Gastrocnemius medialis (tissue), 4 donors: ENCODE results near the gene SEC14L5. TPM values are rescaled to one million over a fixed set of nuclear protein-coding genes. Genes with fewer than 3 reads are reported as not detected.
"Not testable (repeated sequence)": the region's sequence is repeated elsewhere in the genome, so short reads cannot be mapped to it uniquely, and the experiment has no call there.

Source experiments
- ATAC-seq, 2 donors: fragments of 150-250 bp; one replicate each; pipeline ENCODE4 v1.9.1; 2016
- DNase-seq, 2 donors: peaks; one replicate each; pipeline ENCODE4 v3.0.0-alpha.2; 2019
- H3K27ac ChIP-seq, 4 donors: fragments of 200-600 bp; sonication (generic); 1 replicate in 1 of 4; 2 replicates in 3 of 4; pipeline ENCODE4 v1.5.1; 2016 to 2018; ENCODE audit warnings: mild to moderate bottlenecking in 2 of 4, moderate library complexity in 1 of 4
- H3K27me3 ChIP-seq, 3 donors: fragments of 200-600 bp; sonication (generic) in 2 of 3; 1 replicate in 1 of 3; 2 replicates in 2 of 3; pipeline versions ENCODE4 v1.5.1 to v1.6.0; 2016 to 2019; ENCODE audit warnings: mild to moderate bottlenecking in 1 of 3, moderate library complexity in 1 of 3
- H3K36me3 ChIP-seq, 2 donors: fragments of 200-600 bp; sonication (generic) in 1 of 2; one replicate each; pipeline ENCODE4 v1.5.1; 2017 to 2018
- H3K4me1 ChIP-seq, 2 donors: fragments of 200-600 bp; sonication (generic) in 1 of 2; one replicate each; pipeline ENCODE4 v1.5.1; 2016 to 2017; ENCODE audit warnings: mild to moderate bottlenecking in 2 of 2
- H3K4me3 ChIP-seq, 4 donors: fragments of 200-600 bp; sonication (generic) in 3 of 4; 1 replicate in 1 of 4; 2 replicates in 3 of 4; pipeline ENCODE4 v1.5.1; 2016 to 2019; ENCODE audit warnings: mild to moderate bottlenecking in 2 of 4
- H3K9me3 ChIP-seq, 3 donors: fragments of 200-600 bp; sonication (generic) in 2 of 3; 1 replicate in 1 of 3; 2 replicates in 2 of 3; pipeline ENCODE4 v1.5.1; 2016 to 2019
- POLR2A ChIP-seq, 2 donors: fragments of 450-650 bp; IDR thresholded peaks; one replicate each; pipeline ENCODE4 v1.6.1; 2017; ENCODE audit warnings: antibody characterized with exemption in 2 of 2, mild to moderate bottlenecking in 2 of 2, moderate library complexity in 2 of 2
- in situ Hi-C, 4 donors: fragments of 200-750 bp; cut with MboI; loops; one replicate each; pipeline versions ENCODE4 v1.15.0 to v1.8.0; 2017; ENCODE audit warnings: low sequenced_read_pairs in 4 of 4
- intact Hi-C: fragments of 100-400 bp; cut with DNase I; formaldehyde crosslinking; loops from one replicate; pipeline ENCODE4 v1.15.1; 2023; ENCODE audit warnings: low total_unique reads
- total RNA-seq, 4 donors: library from RNA; depleted of rRNA; stranded (reverse); fragments of >200 nt; gene quantifications; one replicate each; pipeline versions ENCODE4 v1.1.0 to v1.2.3, GENCODE V29; 2016
- TF ChIP-seq, protein P1 (sequence below), 5 experiments: fragments of 450-650 bp in 3 of 5; fragments of 200-600 bp in 2 of 5; sonication (generic) in 2 of 5; IDR thresholded peaks in 4 of 5; conservative IDR thresholded peaks in 1 of 5; 1 replicate in 4 of 5; 2 replicates in 1 of 5; pipeline ENCODE4 v1.5.1; 2016 to 2019; ENCODE audit warnings: antibody characterized with exemption in 5 of 5, mild to moderate bottlenecking in 3 of 5, moderate library complexity in 3 of 5

The SEC14L5 gene
- total RNA-seq, 4 donors from 2014 or later, result 0.85 to 5.8 (median 1.5) TPM

DNA sequence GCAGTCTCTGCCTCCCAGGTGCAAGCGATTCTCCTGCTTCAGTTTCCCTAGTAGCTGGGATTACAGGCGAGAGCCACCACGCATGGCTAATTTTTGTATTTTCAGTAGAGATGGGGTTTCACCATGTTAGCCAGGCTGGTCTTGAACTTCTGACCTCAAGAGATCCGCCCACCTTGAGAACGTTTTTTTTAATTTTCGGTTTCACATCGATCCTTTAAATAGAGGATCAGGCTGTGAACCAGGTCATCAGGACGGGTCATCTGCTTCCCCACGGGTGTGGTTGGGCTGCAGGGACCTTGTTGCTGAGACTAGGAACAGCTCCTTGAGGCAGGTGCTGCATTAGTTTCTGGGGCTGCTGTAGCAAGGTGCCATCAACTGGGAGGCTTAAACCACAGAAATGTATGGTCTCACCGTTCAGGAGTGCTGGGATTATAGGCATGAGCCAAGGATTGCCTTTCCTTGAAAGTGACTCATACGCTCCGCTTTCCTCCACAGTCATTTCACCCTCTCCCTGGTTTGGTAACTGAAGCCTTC, 83.5 kb downstream of the SEC14L5 start:
- no peak overlapping the region for H3K4me3 ChIP-seq
- no peaks in the 10 kb centered on the region for H3K9me3 ChIP-seq
- in situ Hi-C loops (no loop called here), intact Hi-C loops (no loop called here)
- no peak overlapping the region for H3K27ac ChIP-seq
- TF ChIP-seq, protein P1, sequence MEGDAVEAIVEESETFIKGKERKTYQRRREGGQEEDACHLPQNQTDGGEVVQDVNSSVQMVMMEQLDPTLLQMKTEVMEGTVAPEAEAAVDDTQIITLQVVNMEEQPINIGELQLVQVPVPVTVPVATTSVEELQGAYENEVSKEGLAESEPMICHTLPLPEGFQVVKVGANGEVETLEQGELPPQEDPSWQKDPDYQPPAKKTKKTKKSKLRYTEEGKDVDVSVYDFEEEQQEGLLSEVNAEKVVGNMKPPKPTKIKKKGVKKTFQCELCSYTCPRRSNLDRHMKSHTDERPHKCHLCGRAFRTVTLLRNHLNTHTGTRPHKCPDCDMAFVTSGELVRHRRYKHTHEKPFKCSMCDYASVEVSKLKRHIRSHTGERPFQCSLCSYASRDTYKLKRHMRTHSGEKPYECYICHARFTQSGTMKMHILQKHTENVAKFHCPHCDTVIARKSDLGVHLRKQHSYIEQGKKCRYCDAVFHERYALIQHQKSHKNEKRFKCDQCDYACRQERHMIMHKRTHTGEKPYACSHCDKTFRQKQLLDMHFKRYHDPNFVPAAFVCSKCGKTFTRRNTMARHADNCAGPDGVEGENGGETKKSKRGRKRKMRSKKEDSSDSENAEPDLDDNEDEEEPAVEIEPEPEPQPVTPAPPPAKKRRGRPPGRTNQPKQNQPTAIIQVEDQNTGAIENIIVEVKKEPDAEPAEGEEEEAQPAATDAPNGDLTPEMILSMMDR (IDR thresholded peaks at IDR 0.05 in 4 of 5, conservative IDR thresholded peaks at IDR 0.05 in 1 of 5), result no peak
- no peak for TF ChIP-seq POLR2A (IDR thresholded peaks at IDR 0.05)
- no peaks in the 10 kb centered on the region for H3K36me3 ChIP-seq
- DNase-seq (no peak), ATAC-seq (no peak)
- no peaks in the 10 kb centered on the region for H3K4me1 ChIP-seq
- H3K27me3 ChIP-seq, result no peaks in the 10 kb centered on the region

DNA sequence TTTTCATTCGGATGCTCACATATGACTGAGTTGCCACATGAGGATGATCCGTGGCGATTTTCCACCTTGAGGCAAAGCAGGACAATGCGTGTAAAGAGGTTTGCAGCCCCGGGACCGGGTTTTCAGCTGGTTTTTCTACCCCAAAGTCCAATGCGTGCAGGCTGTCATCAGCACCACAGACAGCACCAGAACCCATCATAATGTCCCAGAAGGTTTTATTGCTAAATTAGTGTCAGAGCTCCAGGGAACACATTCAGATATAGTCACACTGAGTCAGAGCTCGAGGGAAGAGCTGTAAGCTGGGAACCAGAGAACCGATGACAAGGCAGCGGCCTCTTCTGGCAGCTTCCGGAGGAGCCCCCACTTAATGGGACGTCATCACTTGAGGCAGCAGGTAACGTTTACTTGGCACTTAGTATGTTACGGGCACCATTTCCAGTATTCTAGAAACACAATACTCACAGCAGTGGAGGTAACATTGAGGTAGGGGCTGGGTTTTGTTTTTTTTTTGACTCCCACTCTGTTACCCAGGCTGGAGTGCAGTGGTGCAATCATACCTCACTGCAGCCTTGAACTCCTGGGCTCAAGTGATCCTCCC, 84.5 kb downstream of the SEC14L5 start:
- DNase-seq (no peak), ATAC-seq (no peak)

DNA sequence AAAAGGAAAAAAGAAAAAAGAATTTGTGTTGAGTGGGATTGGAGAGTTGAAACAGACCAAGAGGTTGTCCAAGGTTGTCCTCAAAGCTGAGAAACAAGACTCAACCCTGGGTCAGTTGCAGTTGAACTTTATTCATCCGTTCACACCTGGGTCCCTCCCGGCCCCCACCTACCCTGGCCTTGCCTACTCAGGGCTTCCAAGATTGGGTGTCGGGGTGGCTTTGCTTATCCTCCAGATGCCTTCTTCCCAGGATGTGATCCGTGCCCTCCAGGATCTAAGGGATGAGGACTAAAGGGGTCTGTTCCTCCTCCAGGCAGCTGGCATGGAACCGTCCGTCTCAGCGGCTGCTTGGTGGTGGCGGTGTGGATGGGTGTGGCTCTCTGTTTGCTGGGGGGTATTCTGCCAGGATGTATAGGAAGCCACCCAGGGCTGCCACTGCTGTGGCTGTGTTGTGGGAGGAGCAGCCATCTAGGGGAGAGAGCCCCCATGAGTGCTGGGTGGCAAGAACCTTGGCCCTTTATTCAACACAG, 85.9 kb downstream of the SEC14L5 start:
- ATAC-seq (no peak), DNase-seq (no peak)
- Histone ChIP-seq H3K27ac (no peak overlapping the region), H3K4me3 (no peak overlapping the region), H3K36me3 (no peaks in the 10 kb centered on the region), H3K27me3 (no peaks in the 10 kb centered on the region), H3K4me1 (no peaks in the 10 kb centered on the region), H3K9me3 (no peaks in the 10 kb centered on the region)
- in situ Hi-C loops, result no loop called here
- TF ChIP-seq POLR2A (IDR thresholded peaks at IDR 0.05), result no peak
- TF ChIP-seq, protein P1 (IDR thresholded peaks at IDR 0.05 in 4 of 5, conservative IDR thresholded peaks at IDR 0.05 in 1 of 5), result no peak
- intact Hi-C loops, result no loop called here

More for the DNA sequence above, 84.5 kb downstream of the SEC14L5 start:
- TF ChIP-seq POLR2A (IDR thresholded peaks at IDR 0.05), result no peak
- TF ChIP-seq, protein P1 (IDR thresholded peaks at IDR 0.05 in 4 of 5, conservative IDR thresholded peaks at IDR 0.05 in 1 of 5), result no peak
- Histone ChIP-seq H3K9me3 (no peaks in the 10 kb centered on the region), H3K27ac (no peak overlapping the region), H3K4me3 (no peak overlapping the region), H3K4me1 (no peaks in the 10 kb centered on the region), H3K36me3 (no peaks in the 10 kb centered on the region), H3K27me3 (no peaks in the 10 kb centered on the region)
- in situ Hi-C loops (no loop called here), intact Hi-C loops (no loop called here)

DNA sequence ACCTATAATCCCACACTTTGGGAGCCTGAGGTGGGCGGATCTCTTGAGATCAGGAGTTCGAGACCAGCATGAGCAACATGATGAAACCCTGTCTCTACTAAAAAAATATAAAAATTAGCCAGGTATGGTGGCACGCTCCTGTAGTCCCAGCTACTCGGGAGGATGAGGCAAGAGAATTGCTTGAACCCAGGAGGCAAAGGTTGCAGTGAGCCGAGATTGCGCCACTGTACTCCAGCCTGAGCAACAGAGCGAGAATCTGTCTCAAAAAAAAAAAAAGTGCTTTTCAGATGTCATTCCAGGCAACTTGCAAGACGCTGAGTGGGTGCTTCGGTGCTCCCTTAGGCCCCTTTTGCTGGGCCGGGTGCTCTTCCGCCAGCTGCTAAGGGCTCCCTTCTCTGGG, 86.5 kb downstream of the SEC14L5 start:
- ATAC-seq, H3K4me1 ChIP-seq, H3K4me3 ChIP-seq, DNase-seq, H3K9me3 ChIP-seq, H3K27me3 ChIP-seq, intact Hi-C loops, H3K36me3 ChIP-seq, in situ Hi-C loops, H3K27ac ChIP-seq: not testable (repeated sequence)

DNA sequence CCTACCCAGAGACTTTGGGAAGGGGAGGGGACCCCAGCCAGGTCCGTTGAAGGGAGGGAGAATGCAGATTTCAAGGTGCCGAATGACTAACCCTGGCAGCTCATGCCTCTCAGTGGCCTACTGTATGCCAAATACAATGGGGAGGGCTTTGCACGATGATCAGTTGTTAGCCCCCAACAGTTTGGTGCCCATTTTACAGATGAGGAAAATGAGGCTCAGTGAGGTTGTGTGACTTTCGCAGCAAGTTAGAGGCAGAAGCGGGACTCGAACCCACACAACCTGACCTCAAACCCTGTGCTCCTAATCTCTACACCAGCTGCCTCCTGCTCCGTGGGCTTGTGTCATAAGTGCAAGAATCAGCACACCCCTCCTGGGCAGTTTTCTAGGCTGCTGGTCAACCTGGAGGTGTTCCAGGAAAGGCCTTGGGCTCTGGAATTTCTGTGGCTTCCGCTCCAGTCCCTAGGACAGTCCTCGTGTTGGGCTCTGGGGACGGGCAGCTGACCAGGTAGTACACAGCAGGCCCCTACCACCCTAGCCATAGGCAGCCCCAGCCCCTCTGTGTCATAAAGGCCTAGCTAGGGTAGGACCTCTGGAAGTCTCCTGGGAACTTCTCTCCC, 87.5 kb downstream of the SEC14L5 start:
- intact Hi-C loops, result no loop called here
- DNase-seq, result no peak

More for the DNA sequence above, 87.5 kb downstream of the SEC14L5 start:
- no peaks in the 10 kb centered on the region for H3K4me1 ChIP-seq
- no peak for TF ChIP-seq POLR2A (IDR thresholded peaks at IDR 0.05)
- TF ChIP-seq, protein P1 (IDR thresholded peaks at IDR 0.05 in 4 of 5, conservative IDR thresholded peaks at IDR 0.05 in 1 of 5), result no peak
- H3K9me3 ChIP-seq, result no peaks in the 10 kb centered on the region
- H3K27ac ChIP-seq, result no peak overlapping the region
- in situ Hi-C loops, result no loop called here
- H3K36me3 ChIP-seq, result no peaks in the 10 kb centered on the region
- no peak overlapping the region for H3K4me3 ChIP-seq
- ATAC-seq, result no peak
- H3K27me3 ChIP-seq, result no peaks in the 10 kb centered on the region
